ENCODE data around the gene ANXA8. TPM values are rescaled to one million over a fixed set of nuclear protein-coding genes. Genes with fewer than 3 reads are reported as not detected.

Gene ANXA8
- total and polyA plus RNA-seq, 2 of the 13 experiments (the other 11 are each of a cell fraction or from before 2014, with no cell fraction given), result not detected

DNA sequence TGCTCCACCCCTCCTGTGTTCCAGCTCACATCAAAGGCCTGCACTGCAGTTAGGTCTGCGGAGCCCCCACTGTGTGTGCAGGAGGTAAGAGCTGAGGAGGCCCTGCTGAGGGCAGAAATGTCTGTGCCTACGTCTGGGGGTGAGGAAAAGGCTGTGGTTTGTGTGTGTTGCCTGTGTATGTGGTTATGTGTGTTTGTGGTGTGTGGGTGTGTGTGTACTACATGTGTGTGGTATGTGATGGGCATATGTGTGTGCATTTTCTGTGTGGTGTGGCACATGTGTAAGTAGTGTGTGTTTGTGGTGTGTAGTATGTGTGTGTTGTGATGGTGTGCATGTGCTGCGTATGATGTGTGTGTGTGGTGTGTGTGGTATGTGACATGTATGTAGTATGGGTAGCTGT, 36.2 kb downstream of the ANXA8 start:
- no peak for ATAC-seq
- Histone ChIP-seq H3K79me2 (ENCODE audit: insufficient read depth, low read length) (no peaks in the 10 kb centered on the region), H3K36me3 (replicated peaks in 1 of 2; ENCODE audit: control insufficient read depth in 1 of 2, insufficient read depth in 2 of 2, low read length in 2 of 2) (no peaks in the 10 kb centered on the region), H3K9me3 (ENCODE audit: low read length) (peaks cover 15% of the 10 kb centered on the region), H3K27me3 (ENCODE audit: control insufficient read depth in 1 of 2, insufficient read depth in 2 of 2, low read length in 2 of 2) (peaks cover 7 to 30% of the 10 kb centered on the region in 2 experiments; a peak in 4 of 5 replicates), H4K20me1 (ENCODE audit: insufficient read depth, low read length) (no peaks in the 10 kb centered on the region), H2AFZ (ENCODE audit: low read length) (no peak overlapping the region), H3K4me2 (ENCODE audit: low read depth, low read length) (no peak overlapping the region), H3K27ac (ENCODE audit: extremely low read length, insufficient read depth, low read length) (no peak overlapping the region), H3K4me1 (ENCODE audit: insufficient read depth, low read length) (no peaks in the 10 kb centered on the region), H3K4me3 (replicated peaks in 1 of 3; ENCODE audit: insufficient read depth in 1 of 3, low read depth in 2 of 3, low read length in 3 of 3) (no peak overlapping the region), H3K9ac (ENCODE audit: insufficient read depth, low read depth, low read length) (no peak overlapping the region)
- BruUV-seq (replicated peaks), result no TSS peak
- DNase-seq (ENCODE audit: low spot score), result no peak
- TF ChIP-seq, protein P1, sequence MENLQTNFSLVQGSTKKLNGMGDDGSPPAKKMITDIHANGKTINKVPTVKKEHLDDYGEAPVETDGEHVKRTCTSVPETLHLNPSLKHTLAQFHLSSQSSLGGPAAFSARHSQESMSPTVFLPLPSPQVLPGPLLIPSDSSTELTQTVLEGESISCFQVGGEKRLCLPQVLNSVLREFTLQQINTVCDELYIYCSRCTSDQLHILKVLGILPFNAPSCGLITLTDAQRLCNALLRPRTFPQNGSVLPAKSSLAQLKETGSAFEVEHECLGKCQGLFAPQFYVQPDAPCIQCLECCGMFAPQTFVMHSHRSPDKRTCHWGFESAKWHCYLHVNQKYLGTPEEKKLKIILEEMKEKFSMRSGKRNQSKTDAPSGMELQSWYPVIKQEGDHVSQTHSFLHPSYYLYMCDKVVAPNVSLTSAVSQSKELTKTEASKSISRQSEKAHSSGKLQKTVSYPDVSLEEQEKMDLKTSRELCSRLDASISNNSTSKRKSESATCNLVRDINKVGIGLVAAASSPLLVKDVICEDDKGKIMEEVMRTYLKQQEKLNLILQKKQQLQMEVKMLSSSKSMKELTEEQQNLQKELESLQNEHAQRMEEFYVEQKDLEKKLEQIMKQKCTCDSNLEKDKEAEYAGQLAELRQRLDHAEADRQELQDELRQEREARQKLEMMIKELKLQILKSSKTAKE (CRISPR knock-in tag; IDR thresholded peaks at IDR 0.05; ENCODE audit: borderline replicate concordance), result 0 out of 2 replicates have a peak, but pooled peaks have one; percentile 10
- TF ChIP-seq IRF2 (CRISPR knock-in tag; IDR thresholded peaks at IDR 0.05), result no peak
- peak; percentile 54; the same call in 1 of the 2 replicates for TF ChIP-seq MNT (IDR thresholded peaks at IDR 0.05)
- in situ Hi-C loops (cut with HindIII; ENCODE audit: extremely low pct_ligation_motif_present, low pct_unique_long_range_greater_than_20kb) (no loop called here), intact Hi-C loops (cut with micrococcal nuclease; ENCODE audit: unreplicated experiment) (no loop called here)
- WGBS (ENCODE audit: low lambda C conversion rate), result 44% methylated on average over 3 of the region's 3 CpGs
- CTCF ChIA-PET (ENCODE audit: low intra/inter-chr PET ratio, low total read pairs), result no interaction called here
- POLR2A ChIA-PET, result no interaction called here
- FAIRE-seq, result no peak

GRCh38 chr10:47447209-47447608, 36.7 kb downstream of the ANXA8 start:
- Histone ChIP-seq H2AFZ (ENCODE audit: low read length) (no peak overlapping the region), H3K27me3 (ENCODE audit: control insufficient read depth in 1 of 2, insufficient read depth in 2 of 2, low read length in 2 of 2) (peaks cover 5 to 29% of the 10 kb centered on the region in 2 experiments; a peak in 3 of 5 replicates), H3K79me2 (ENCODE audit: insufficient read depth, low read length) (no peaks in the 10 kb centered on the region), H3K4me1 (ENCODE audit: insufficient read depth, low read length) (no peaks in the 10 kb centered on the region), H3K4me3 (replicated peaks in 1 of 3; ENCODE audit: insufficient read depth in 1 of 3, low read depth in 2 of 3, low read length in 3 of 3) (no peak overlapping the region), H3K36me3 (replicated peaks in 1 of 2; ENCODE audit: control insufficient read depth in 1 of 2, insufficient read depth in 2 of 2, low read length in 2 of 2) (no peaks in the 10 kb centered on the region), H3K9ac (ENCODE audit: insufficient read depth, low read depth, low read length) (no peak overlapping the region), H3K4me2 (ENCODE audit: low read depth, low read length) (no peak overlapping the region), H3K27ac (ENCODE audit: extremely low read length, insufficient read depth, low read length) (no peak overlapping the region), H4K20me1 (ENCODE audit: insufficient read depth, low read length) (no peaks in the 10 kb centered on the region), H3K9me3 (ENCODE audit: low read length) (peaks cover 15% of the 10 kb centered on the region)
- in situ Hi-C loops (cut with HindIII; ENCODE audit: extremely low pct_ligation_motif_present, low pct_unique_long_range_greater_than_20kb), result no loop called here
- CTCF ChIA-PET (ENCODE audit: low intra/inter-chr PET ratio, low total read pairs), result no interaction called here
- no peak for ATAC-seq
- DNase-seq (ENCODE audit: low spot score), result no peak
- no peak for FAIRE-seq
- POLR2A ChIA-PET, result no interaction called here
- no TSS peak for BruUV-seq (replicated peaks)
- intact Hi-C loops (cut with micrococcal nuclease; ENCODE audit: unreplicated experiment), result no loop called here
- WGBS (ENCODE audit: low lambda C conversion rate), result 14% methylated on average over 2 of the region's 4 CpGs
- TF ChIP-seq ZNF235 (CRISPR knock-in tag; IDR thresholded peaks at IDR 0.05; ENCODE audit: borderline replicate concordance), result no peak
- TF ChIP-seq ZNF768 (CRISPR knock-in tag; IDR thresholded peaks at IDR 0.05), result no peak
- TF ChIP-seq HNRNPH1 (optimal IDR thresholded peaks at IDR 0.05; ENCODE audit: low read depth, low read length), result no peak
- TF ChIP-seq HHEX (CRISPR knock-in tag; IDR thresholded peaks at IDR 0.05), result no peak
- TF ChIP-seq, protein P2, sequence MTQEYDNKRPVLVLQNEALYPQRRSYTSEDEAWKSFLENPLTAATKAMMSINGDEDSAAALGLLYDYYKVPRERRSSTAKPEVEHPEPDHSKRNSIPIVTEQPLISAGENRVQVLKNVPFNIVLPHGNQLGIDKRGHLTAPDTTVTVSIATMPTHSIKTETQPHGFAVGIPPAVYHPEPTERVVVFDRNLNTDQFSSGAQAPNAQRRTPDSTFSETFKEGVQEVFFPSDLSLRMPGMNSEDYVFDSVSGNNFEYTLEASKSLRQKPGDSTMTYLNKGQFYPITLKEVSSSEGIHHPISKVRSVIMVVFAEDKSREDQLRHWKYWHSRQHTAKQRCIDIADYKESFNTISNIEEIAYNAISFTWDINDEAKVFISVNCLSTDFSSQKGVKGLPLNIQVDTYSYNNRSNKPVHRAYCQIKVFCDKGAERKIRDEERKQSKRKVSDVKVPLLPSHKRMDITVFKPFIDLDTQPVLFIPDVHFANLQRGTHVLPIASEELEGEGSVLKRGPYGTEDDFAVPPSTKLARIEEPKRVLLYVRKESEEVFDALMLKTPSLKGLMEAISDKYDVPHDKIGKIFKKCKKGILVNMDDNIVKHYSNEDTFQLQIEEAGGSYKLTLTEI (CRISPR knock-in tag; conservative IDR thresholded peaks at IDR 0.05), result no peak
- TF ChIP-seq ZNF775 (CRISPR knock-in tag; IDR thresholded peaks at IDR 0.05; ENCODE audit: borderline replicate concordance), result no peak
- TF ChIP-seq E2F5 (CRISPR knock-in tag; conservative IDR thresholded peaks at IDR 0.05), result no peak
- no peak for TF ChIP-seq KDM1A (CRISPR knock-in tag; IDR thresholded peaks at IDR 0.05)
- TF ChIP-seq ONECUT2 (CRISPR knock-in tag; IDR thresholded peaks at IDR 0.05), result no peak
